HG03439 (cell line): ENCODE data around the gene ARCN1.
"Not testable (repeated sequence)": the region's sequence is repeated elsewhere in the genome, so short reads cannot be mapped to it uniquely, and the experiment has no call there.

Source experiments
- ATAC-seq: cut with Tn5 transposase; IDR thresholded peaks from one replicate; pipeline ENCODE4 v1.9.1; 2021; ENCODE audit warnings: mild to moderate bottlenecking, moderate library complexity; ENCODE audit not compliant: unreplicated experiment

Gene ARCN1

GRCh38 chr11:118544010-118544646, 28.1 kb upstream of the ARCN1 start:
- ATAC-seq, result no peak

DNA sequence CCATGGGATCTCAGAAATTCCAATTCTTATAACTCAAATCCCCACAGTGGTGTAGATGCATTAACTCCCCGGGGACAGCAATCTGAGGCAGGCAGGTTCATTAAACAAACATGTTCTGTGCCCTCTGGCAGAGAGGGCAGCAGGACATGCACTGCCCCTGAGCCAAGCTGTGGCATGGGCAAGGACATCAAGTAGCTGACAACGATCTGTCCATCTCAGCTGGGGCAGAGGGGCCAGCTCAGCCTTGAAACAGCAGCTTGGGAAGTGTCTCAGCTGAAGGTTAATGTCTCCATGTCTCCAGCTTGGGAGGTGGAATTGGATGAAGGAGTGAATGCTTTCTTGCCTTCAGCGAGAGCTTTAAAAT, 27.6 kb upstream of the ARCN1 start:
- ATAC-seq, result no peak

- no peak for ATAC-seq
Observed at GRCh38 chr11:118545533-118545932, 26.7 kb upstream of the ARCN1 start.

DNA sequence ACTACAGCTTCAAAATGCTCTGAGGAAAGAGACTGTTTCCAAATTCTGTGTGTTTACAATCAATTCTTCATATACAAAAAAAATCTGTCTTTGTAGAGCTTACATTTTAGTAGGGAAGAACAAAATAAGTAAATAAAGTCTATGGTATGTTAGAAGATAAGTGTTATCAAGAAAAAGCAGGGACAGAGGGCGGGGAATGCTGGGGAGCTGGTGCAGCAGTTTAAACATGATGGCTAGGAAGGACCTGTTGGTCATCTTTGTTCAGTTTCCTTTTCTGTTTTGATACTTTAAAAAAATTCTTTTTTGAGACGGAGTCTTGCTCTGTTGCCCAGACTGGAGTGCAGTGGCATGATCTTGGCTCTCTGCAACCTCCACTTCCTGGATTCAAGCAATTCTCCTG, 25.1 kb upstream of the ARCN1 start:
- ATAC-seq, result no peak

GRCh38 chr11:118552341-118552740, 19.9 kb upstream of the ARCN1 start:
- no peak for ATAC-seq

DNA sequence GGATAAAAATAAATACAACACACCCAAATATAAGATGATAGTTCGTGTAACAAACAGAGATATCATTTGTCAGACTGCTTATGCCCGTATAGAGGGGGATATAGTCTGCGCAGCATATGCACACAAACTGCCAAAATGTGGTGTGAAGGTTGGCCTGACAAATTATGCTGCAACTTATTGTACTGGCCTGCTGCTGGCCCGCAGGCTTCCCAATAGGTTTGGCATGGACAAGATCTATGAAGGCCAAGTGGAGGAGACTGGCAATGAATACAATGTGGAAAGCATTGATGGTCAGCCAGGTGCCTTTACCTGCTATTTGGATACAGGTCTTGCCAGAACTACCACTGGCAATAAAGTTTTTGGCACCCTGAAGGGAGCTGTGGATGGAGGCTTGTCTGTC, 11.4 kb upstream of the ARCN1 start:
- ATAC-seq, result no peak

DNA sequence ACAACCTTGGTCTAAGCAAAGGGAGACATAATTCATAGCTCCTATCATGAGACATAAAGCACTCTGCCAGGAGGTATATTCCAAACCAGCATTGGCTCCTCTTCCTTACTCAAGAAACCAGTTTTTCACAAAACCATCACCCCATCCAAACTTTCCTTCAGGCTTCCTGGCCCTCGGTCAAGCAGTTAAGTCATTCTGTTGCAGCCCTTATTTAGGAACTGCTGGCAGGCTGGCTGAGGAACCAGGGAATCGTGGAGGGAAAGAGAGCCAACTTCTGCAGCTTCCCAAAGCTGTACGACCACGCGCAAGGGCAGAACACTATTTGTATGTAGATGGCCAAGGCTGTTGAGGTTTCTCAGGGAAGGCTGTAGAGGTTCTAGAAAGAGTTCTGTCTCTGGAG, 7.2 kb upstream of the ARCN1 start:
- ATAC-seq, result no peak

DNA sequence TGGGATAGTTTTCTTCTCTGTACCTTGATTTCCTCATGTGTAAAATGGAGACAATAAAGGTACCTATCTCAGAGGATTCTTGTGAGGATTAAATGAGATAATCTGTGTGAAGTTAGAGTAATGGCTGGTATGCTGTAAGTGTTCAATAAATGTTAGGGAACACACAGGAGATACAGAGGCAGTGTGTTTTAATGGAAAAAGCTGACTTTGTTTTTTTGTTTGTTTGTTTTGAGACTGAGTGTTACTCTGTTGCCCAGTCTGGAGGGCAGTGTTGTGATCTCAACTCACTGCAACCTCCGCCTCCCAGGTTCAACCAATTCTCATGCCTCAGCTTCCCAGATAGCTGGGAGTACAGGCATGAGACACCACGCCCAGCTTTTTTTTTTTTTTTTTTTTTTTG, 2.5 kb upstream of the ARCN1 start:
- ATAC-seq, result no peak

DNA sequence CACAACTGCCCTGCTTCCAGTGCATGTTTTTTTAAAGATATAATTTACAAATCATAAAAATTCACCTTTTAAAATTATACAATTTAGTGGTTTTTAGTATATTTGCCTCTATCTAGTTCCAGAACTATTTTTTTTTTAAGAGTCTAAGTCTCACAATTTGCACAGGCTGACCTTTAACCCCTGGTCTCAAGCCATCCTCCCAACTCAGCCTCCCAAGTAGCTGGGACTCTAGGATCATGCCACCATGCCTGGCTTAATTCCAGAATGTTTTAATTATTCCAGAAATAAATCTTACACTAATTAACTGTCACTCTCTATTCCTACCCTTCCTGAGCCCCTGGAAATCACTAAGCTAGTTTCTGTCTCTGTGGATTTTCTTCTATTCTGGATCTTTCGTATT, 1.4 kb upstream of the ARCN1 start:
- ATAC-seq, result no peak

GRCh38 chr11:118571701-118572060, 528 bp upstream of the ARCN1 start:
- peak; percentile 13 for ATAC-seq

GRCh38 chr11:118572981-118573550, 857 bp downstream of the ARCN1 start:
- ATAC-seq, result peak; percentile 28

DNA sequence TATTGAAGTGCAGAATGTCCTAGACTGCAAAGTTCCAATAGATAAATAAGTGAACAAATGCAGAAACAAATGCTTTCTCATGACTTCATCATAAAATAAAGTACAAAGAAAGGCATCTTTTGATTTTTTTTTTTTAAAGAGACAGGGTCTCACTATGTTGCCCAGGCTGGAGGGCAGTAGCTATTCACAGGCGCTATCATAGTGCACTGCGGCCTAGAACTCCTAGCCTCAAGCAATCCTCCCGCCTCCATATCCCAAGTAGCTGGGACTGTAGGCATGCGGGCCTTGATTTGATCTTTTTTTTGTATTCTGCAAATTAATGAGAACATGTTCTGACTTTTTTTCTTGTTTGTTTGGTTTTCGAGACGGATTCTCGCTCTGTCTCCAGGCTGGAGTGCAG, 2.4 kb downstream of the ARCN1 start:
- ATAC-seq, result no peak

DNA sequence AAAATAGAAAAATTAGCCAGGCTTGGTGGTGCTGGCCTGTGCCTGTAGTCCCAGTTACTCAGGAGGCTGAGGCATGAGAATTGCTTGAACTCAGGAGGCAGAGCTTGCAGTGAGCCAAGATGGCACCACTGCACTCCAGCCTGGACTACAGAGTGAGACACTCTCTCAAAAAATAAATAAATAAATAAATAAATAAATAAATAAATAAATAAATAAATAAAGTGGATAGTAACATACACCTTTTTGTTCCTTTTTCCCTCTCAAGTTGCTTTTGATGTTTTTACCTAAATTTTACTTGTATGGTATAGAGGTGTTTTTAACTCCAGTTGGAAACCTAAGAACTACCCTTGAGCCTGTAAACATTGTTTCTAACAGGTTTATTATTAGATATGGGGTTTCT, 5.8 kb downstream of the ARCN1 start:
- ATAC-seq, result not testable (repeated sequence)

DNA sequence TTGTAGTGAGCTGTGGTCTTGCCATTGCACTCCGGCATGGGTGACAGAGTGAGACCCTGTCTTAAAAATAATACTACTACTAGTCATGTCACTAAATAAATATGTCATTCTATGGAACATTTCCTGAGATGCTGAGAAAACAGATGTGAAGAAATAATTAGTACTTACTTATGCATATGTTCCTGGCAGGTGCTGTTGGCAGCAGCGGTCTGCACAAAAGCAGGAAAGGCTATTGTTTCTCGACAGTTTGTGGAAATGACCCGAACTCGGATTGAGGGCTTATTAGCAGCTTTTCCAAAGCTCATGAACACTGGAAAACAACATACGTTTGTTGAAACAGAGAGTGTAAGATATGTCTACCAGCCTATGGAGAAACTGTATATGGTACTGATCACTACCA, 8.8 kb downstream of the ARCN1 start:
- ATAC-seq, result no peak

- no peak for ATAC-seq
Observed at GRCh38 chr11:118587952-118588351, 15.7 kb downstream of the ARCN1 start.

DNA sequence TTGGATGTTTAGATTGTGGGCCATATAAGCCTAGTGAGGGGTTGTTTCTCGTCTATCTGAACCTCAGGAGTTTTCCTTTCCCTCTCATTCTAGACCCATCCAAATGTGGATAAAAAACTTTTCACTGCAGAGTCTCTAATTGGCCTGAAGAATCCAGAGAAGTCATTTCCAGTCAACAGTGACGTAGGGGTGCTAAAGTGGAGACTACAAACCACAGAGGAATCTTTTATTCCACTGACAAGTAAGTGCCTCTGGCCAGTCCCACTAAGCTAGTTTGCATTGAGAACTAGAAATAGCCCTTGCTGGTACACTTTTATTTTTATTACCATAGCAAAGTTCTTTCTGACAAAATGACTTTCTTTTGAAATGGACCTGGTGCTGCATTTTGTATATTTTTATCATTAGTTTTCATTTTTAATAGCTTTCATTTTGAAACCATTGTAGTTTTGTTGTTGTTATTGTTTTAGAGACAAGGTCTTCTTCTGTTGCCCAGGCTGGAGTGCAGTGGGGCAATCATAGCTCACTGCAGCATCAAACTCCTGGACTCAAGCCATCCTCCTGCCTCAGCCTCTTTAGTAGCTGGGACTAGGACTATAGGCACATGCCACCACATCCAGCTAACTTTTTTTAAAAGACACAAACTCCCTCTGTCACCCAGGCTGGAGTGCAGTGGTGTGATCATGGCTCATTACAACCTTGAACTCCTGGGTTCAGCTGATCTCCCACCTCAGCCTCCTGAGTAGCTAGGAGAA, 20.6 kb downstream of the ARCN1 start:
- no peak for ATAC-seq

DNA sequence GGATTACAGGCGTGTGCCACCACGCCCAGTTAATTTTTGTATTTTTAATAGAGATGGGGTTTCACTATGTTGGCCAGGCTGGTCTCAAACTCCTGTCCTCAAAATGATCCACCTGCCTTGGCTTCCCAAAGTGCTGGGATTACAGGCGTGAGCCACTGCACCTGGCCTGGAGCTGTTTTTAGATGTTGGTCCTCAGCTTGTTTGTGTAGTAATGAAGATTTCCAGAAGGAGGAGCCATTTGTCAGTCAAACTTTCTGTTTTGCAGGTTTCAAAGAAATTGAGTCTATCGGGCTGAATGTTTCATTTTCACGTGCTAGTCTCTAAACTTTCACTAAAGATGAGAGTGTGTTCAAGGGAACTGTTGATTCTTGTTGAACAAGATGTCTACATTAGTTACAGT, 22.8 kb downstream of the ARCN1 start:
- ATAC-seq, result not testable (repeated sequence)

DNA sequence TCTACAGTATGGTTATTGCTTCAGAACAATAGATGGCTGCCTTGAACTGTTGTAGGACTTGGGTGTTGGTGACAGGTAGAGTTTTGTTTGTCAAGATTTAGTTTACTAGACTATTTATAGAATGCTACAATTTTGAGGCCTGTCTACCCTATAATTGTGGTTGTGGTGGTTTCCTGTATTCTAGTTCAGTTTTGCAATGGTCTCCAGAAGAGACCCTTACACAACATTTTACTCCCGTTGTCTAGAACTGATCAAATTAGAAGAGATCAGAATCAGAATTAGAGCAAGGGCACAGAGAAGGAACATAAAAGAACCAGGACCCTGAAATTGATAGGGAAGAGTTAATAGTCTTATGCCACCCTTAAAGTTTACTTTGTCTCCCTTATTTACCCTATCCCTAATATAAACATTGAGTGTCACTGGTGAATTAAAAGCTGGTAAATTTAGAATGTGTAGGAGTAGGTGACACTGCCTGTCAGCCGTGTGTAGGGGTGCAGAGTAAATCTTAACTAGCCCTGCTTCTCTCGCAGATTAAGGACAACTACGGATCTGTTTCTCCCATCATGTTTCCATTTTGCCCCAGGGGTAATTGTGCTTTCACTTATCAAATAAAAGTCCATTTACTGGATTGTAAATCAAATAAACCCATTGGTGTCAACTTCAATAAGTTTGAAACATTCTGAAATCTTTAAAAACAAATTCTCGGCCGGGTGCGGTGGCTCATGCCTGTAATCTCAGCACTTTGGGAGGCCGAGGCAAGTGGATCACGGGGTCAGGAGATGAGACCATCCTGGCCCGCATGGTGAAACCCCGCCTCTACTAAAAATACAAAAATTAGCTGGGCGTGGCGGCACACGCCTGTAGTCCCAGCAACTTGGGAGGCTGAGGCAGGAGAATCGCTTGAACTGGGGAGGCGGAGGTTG, 24.3 kb downstream of the ARCN1 start:
- no peak for ATAC-seq

DNA sequence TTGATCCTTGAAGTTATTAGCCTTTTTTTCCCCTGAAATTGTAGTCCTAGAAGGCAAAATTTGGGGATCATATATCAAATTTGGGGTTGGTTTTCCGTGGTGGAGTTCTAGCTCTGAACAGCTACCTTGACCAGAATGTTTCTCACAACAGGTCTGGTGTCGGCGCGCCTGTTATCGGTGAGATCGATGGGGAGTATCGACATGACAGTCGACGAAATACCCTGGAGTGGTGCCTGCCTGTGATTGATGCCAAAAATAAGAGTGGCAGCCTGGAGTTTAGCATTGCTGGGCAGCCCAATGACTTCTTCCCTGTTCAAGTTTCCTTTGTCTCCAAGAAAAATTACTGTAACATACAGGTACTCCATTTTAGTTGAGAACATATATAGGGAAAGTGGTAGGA, 25.3 kb downstream of the ARCN1 start:
- no peak for ATAC-seq

GRCh38 chr11:118602331-118602730, 30.1 kb downstream of the ARCN1 start:
- ATAC-seq, result no peak

DNA sequence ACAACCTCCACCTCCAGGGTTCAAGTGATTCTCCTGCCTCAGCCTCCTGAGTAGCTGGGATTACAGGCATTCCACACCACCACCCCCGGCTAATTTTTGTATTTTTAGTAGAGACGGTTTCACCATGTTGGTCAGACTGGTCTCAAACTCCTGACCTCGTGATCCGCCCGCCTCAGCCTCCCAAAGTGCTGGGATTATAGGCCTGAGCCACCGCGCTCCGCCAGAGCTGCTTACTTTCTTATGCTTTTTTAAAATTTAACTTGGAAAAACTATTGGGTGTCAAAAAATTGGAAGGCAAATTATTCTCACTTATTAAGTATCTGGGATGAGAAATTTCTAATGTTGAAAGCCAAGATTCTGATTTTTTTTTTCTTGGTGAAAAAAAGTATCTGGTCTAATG, 31.5 kb downstream of the ARCN1 start:
- ATAC-seq, result not testable (repeated sequence)
